HK-2 (cell line): ENCODE data around the gene CCDC12.

Source experiments
- DNase-seq: peaks from one replicate; pipeline ENCODE4 v3.0.0-alpha.2; 2018; ENCODE audit not compliant: unreplicated experiment

The CCDC12 gene

DNA sequence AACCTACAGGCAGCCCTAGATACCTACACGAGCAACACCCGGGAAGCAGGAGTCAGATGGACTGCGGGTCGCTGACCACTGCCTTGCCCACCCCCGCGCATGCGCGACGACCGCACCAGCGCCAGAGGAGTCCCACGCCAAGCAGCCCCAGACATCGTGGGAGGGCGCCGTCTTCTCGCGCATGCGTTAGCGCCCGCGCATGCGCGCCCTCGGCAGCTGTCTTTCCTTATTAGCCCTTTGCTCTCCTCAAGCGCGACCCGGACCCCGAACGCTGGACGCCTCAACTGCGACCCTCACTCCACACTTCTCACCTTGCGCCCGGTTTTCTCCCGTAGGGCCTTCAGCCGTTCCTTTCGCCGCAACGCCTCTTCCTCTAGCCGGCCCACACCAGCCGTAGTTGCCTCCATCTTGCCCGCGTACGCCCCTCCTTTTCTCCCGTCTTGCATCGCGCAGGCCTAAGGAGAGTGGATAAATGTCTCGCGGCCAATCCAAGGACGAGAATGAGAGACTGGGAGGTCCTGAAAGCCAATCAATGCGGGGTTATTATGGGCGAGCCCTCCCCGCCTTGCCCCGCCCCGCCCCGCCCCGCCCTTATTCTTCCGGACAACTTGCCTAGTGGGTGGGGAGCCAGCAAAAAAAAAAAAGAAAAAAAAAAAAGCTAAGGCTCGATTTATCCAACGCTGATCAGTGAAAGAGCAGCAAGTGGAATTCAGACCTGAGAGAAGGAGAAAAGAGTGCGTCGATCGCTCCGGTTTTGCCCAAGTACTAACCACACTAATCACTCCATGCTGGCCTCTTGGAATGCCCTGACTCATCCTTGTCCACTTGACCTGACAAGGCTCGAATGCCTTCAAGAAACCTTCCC lies at the start of gene CCDC12:
Gene CCDC12 (minus strand): TSS at position 420 of the 865 bp plus-strand sequence. CDS start 13 bp downstream, at position 407.
- peak; percentile 92 for DNase-seq

GRCh38 chr3:47024932-47025331 lies 48.4 kb upstream of the CCDC12 start:
- DNase-seq: no peak

GRCh38 chr3:47022641-47023071 lies 46.1 kb upstream of the CCDC12 start:
- DNase-seq: no peak

DNA sequence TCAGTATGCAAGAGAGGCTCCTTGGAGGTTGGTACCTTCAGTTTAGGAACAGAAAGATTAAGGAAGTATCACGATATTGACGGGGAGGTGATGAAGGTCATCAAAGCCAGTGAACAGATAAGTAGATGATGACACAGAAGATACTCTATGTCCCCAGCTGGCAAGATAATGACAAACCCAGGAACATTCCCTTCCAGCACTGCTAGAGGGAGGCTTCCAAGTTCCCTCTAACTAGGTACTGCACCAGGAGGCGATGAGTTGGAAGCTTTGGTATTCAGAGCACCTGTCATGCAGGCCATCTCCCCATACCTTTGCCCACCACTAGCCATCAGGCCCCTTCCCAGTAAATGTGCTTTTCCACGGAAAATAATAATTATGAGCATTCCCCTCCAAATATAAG lies 43.8 kb upstream of the CCDC12 start:
- no peak for DNase-seq

DNA sequence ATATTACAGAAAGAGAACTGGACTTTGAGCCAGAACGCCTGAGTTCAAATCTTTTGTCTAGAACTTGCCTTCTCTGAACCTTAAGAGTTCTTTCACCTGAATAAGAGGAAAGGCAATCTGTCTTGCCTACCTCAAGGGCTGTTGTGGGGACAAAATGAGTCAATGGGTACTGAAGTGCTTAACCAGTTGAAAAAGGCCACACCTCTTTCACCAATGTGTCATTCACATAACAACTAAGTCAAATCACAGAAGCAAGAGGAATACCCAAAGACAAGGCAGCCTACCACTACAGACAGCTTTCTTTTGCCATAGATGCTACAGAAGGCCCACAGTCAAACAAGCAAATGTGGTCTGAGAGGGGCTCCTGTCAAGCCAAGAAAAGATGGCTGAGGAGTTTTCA lies 42.7 kb upstream of the CCDC12 start:
- no peak for DNase-seq

DNA sequence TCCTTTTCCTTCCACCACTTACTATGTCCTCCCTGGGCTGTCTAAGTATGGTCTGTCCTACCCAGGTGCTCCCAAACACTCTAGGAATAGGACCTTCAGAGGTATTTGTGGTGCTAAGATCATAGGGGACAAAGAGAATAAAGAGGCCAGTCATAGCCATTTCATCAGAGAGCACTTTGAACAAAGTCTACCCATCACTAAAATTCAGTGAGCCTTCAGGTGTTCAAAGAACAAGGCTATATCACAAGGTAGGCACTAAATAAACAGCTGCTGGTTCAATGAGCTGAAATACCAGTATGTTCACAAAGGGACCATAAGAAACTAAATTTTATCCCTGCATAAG lies 41.7 kb upstream of the CCDC12 start:
- no peak for DNase-seq

DNA sequence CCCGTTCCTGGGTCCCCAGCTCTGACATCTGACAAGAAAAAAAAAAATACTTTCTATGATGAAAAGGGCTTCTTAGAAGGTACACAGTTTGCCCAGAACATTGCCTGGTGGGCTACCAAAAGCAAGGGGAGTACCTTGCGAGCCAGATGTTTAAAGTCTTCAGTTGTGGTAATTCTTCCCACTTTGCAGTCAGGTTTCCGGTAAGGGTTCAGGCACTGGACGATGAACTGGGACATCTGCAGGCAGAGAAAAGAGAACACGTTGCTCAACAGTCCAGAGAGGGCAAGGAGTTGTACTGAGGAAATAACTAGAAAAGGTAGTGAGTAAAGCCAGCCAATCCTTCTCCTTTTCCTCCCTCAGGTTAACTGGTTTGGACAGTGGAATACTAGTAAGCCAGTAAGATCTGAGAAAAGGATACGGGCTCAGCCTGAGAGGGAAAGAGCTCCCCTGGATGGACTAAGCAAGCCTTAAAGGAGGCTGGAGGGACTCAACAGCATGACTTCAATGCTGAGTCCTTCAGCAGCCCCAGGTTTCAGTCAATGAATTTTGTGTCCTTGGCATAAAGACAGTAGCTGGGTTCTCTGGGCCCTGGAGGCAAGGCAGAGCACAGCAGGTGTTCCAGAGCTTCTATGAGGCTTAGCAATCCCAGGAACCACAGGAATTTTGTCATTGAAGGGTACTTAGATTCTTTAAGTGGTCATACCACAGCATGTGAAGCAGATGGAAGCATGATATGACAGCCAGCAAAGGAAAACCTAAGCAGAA lies 41.1 kb upstream of the CCDC12 start:
- DNase-seq: no peak

GRCh38 chr3:47016934-47017435 lies 40.4 kb upstream of the CCDC12 start:
- DNase-seq: peak; percentile 53

GRCh38 chr3:47016086-47016933 lies 39.8 kb upstream of the CCDC12 start:
- DNase-seq: no peak

DNA sequence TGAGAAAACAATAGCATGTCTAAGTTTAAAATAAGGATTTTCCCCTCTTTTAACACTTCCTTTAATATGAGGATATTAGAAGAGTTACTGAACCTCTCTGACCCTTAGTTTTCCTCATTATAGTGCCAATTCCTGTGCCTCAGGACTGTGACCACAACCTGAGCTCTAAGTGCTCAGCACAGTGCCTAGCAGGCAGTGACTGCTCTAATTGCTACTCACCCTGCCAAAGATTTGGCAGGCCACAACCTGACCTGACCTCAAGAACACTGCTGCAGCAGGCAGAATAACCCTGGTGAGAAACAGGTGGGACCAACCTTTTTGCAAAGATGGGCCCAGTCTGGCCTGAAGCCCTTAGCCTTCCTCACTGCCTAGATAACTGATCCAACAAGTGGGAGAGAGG lies 38.6 kb upstream of the CCDC12 start:
- DNase-seq: no peak

- DNase-seq: no peak
Measured at GRCh38 chr3:47014036-47014435, 37.5 kb upstream of the CCDC12 start.

DNA sequence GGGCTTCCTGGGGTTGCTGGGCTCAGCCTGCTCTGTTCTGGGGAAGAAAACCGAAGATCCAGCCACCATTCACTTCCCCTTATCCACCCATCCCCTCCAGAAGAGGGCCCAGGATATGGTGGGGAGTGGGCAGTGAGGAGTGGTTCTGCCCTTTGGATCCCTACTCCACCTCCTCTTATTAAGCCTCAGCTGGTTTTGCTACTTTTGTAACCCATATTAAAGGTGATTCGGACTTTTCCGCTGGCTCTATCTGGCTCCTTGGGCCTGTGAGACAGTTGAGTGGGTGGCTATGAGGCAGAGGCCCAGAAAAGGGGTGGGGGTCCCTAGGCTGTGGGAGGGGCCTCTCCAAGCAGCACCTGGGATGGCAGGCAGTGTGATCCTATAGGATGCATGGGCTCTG lies 36.7 kb upstream of the CCDC12 start:
- DNase-seq: no peak

DNA sequence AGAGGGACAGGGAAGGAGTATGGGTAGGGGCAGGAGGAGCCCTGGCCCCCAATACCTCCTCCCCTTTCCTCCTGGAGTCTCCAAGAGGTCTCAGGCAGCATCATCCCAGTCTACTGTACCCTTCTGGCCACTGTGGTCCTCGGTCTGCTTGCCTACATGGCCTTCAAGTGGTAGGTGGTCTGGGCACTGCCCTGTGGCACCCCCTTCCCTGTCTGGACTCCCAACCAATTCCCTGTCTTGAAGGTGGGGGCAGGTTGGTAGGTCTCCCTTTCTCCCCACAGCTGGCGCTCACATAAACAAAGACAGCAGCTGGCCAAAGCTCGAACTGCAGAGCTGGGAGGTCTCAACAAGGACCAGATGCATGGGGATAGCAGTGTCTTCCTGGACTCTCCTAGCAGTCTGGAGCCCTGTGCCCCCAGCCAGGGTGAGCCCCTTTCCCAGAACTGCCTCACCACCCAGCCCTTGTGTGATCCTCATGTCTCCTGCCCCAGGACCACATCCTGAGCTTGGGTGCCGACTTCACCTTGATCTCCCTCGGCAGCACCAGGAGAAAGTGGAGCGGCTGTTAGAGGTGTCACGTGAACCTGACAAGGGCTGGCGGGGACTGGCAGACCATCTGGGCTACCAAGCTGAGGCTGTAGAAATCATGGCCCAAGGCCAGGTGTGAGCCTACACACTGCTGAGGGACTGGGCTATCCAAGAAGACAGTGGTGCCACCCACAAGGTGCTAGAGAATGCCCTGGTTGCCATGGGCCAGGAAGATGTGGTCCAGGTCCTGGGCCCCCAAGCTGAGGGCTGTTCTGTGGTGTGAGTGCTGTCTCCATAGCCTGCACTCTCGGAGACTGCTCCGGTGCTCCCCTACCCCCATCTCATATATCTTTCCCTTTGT lies 36.0 kb upstream of the CCDC12 start:
- DNase-seq: no peak

DNA sequence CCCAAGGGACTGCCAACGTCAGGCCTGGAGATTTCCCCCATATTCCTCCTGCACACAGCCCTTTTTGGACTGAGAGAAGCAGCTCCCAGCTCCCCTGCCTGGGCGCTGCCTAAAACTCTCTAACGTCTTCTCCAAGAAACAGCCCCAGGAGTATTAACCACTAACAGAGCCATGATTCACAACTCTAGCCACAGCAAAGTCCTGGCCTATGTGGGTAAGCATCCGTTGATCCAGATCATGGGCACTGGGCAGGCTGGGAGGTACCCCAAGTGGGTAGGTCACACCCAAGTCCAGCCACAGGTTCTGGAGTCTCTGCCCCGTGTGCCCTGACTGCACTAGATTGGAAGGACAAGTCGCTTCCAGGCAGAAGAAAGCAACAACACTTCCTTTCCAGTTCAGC lies 34.8 kb upstream of the CCDC12 start:
- no peak for DNase-seq

- DNase-seq: no peak
Measured at GRCh38 chr3:47010910-47011309, 34.4 kb upstream of the CCDC12 start.

- DNase-seq: no peak
Measured at GRCh38 chr3:47010111-47010712, 33.7 kb upstream of the CCDC12 start.

DNA sequence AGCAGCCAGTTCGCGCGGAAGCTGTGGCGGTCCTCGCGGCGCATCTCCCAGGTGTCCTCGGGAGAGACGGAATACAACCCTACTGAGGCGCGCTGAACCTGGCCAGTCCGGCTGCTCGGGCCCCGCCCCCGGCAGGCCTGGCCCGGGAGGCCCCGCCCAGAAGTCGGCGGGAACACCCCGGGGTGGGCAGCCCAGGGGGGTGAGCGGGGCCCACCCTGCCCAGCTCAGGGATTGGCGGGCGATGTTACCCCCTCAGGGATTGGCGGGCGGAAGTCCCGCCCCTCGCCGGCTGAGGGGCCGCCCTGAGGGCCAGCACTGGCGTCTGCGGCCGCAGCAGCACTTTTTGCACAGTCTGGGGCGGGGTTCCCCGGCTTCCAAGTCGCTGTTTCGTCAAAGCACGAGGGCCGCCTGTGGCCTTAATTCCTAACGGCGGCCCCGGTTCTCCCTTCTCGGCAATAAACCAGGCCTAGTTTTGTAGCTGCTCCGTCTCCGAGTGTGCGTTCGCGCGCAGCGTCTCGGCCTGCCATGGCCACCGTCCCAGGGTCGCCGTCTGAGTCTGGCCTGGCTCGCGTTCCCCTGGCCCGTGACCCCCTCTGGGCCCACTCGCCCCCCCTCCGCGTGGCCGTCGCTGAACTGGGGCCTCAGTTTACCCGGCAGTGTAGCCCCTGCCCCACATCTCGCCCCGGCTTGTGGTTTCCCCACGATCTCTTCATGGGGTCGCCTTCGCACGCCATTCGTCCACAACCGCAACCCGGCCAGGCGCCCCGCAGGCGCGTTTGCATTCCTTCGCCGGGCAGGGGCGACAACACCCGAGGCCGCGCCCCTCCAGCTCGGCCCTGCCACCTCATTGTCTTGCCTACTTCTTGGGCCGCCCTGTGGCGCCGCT lies 32.9 kb upstream of the CCDC12 start:
- no peak for DNase-seq

DNA sequence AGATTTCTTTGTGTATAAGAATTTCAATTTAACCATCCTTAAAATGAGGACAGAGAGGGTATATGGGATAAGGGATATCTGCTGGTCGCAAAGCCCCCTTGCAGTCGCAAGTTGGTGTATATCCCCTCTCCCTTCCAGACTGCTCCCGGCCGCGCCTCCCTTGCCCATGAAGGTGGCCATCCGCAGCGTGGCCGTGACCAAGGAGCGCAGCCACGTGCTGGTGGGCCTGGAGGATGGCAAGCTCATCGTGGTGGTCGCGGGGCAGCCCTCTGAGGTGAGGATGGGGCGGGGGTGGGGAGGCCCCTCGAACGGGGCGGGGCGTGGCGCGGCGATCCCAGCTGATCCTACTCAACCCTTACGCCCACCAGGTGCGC lies 32.3 kb upstream of the CCDC12 start:
- no peak for DNase-seq

DNA sequence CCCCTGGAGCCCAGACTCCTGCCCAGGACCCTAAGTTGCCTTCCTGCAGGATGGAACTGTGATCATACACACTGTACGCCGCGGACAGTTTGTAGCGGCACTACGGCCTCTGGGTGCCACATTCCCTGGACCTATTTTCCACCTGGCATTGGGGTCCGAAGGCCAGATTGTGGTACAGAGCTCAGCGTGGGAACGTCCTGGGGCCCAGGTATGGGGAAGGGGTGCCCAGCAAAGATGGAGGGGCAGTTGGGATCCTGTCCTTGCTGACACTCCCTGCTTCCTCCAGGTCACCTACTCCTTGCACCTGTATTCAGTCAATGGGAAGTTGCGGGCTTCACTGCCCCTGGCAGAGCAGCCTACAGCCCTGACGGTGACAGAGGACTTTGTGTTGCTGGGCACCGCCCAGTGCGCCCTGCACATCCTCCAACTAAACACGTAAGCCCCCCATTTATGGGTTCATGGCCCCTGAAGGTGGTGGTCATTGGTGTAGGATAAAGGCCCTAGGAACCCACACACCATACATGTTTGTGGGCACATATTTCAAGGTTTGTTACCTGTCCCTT lies 31.8 kb upstream of the CCDC12 start:
- no peak for DNase-seq
